ENCODE results near the gene STAMBP. TPM values are rescaled to one million over a fixed set of nuclear protein-coding genes. Genes with fewer than 3 reads are reported as not detected.

STAMBP gene
- total and polyA plus RNA-seq, 9 of the 15 experiments (the other 6 are each of a cell fraction or from before 2014, with no cell fraction given) = 36.9 to 75.2 (median 48.8) TPM

DNA sequence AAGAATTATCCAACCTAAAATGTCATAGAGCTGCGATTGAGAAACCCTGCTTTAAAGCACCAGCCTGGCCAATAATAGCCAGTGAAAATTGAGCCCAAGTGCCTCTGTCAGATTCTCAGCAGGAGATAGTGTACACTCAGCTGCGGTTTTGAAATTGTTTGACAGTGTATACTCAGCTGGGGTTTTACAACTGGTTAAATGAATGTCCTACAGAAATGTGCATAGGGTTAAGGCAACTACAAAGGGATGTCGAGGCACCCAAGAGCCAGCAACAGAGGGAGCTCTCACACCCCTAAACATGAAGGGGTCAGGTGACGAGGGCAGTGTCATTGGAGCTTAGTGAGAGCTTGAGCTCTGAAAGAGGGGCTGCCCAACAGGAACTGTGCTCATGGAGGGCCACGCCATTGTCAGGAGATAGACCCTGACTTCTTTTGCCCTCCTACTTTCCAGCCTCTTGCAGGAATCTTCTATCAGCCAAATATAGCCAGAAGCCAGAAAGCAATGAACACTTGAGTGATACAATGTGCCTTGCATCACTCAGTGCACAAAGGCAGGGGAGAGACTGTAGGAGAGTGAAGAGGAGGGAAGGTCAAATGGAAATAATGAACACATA lies 79.2 kb downstream of the STAMBP start:
- in situ Hi-C loops (cut with MboI) = no loop called here
- no peak for TF ChIP-seq ZBTB12 (CRISPR knock-in tag; IDR thresholded peaks at IDR 0.05)
- no peak for TF ChIP-seq TCF3 (CRISPR knock-in tag; IDR thresholded peaks at IDR 0.05)
- no peak for TF ChIP-seq PURB (CRISPR knock-in tag; IDR thresholded peaks at IDR 0.05; ENCODE audit: low read depth)
- no peak for TF ChIP-seq RUNX1 (IDR thresholded peaks at IDR 0.05; ENCODE audit: low read depth)
- no peak for TF ChIP-seq ZC3H11A (IDR thresholded peaks at IDR 0.05; ENCODE audit: low read depth, low read length)
- no peak for TF ChIP-seq SRSF1 (IDR thresholded peaks at IDR 0.05; ENCODE audit: low read depth, low read length)
- TF ChIP-seq ZKSCAN8 (CRISPR knock-in tag; IDR thresholded peaks at IDR 0.05) = no peak
- TF ChIP-seq COPS2 (conservative IDR thresholded peaks at IDR 0.05) = no peak
- TF ChIP-seq RNF2 (IDR thresholded peaks at IDR 0.05) = no peak
- TF ChIP-seq HDAC1 (IDR thresholded peaks at IDR 0.05) = no peak
- TF ChIP-seq ZNF717 (CRISPR knock-in tag; IDR thresholded peaks at IDR 0.05) = no peak
- TF ChIP-seq CREB1 (IDR thresholded peaks at IDR 0.05) = no peak
- TF ChIP-seq CREB1 (CRISPR knock-in tag; IDR thresholded peaks at IDR 0.05) = no peak
- TF ChIP-seq FOXP1 (CRISPR knock-in tag; IDR thresholded peaks at IDR 0.05) = no peak
- TF ChIP-seq SRSF3 (IDR thresholded peaks at IDR 0.05; ENCODE audit: insufficient read depth, low read length) = no peak
- TF ChIP-seq MYNN (IDR thresholded peaks at IDR 0.05) = no peak
- TF ChIP-seq MYNN (CRISPR knock-in tag; IDR thresholded peaks at IDR 0.05) = no peak
- TF ChIP-seq CTCF (IDR thresholded peaks at IDR 0.05 in 2 of 3, conservative IDR thresholded peaks at IDR 0.05 in 1 of 3; ENCODE audit: insufficient read depth in 2 of 3, low read depth in 1 of 3, low read length in 3 of 3) = peak; percentile 69 to 78 (median 73)
- TF ChIP-seq MAX (CRISPR knock-in tag; IDR thresholded peaks at IDR 0.05) = no peak
- no peak for TF ChIP-seq KAT8 (IDR thresholded peaks at IDR 0.05; ENCODE audit: low read depth)
- no peak for TF ChIP-seq TAF1 (IDR thresholded peaks at IDR 0.05; ENCODE audit: control insufficient read depth, extremely low read depth, insufficient read depth, low read length, severe bottlenecking)
- TF ChIP-seq ZNF77 (CRISPR knock-in tag; IDR thresholded peaks at IDR 0.05) = no peak
- TF ChIP-seq ELF2 (CRISPR knock-in tag; IDR thresholded peaks at IDR 0.05) = no peak

More for the DNA sequence above, 79.2 kb downstream of the STAMBP start:
- ATAC-seq = peak; percentile 97
- Histone ChIP-seq H3K79me2 (ENCODE audit: control insufficient read depth, insufficient read depth, low read length) (no peaks in the 10 kb centered on the region), H3K27me3 (ENCODE audit: control insufficient read depth in 2 of 2, insufficient read depth in 2 of 2, low read length in 2 of 2) (no peaks in the 10 kb centered on the region), H2AFZ (ENCODE audit: low read depth, low read length) (peak overlapping the region; percentile 54; the same call in 1 of the 2 replicates), H4K20me1 (replicated peaks; ENCODE audit: control insufficient read depth, insufficient read depth, low read length) (no peaks in the 10 kb centered on the region), H3K9me1 (ENCODE audit: control insufficient read depth, insufficient read depth, low read length) (no peaks in the 10 kb centered on the region), H3K27ac (ENCODE audit: extremely low read depth, low read depth, low read length) (no peak overlapping the region), H3K9ac (ENCODE audit: insufficient read depth in 1 of 2, low read depth in 2 of 2, low read length in 2 of 2) (no peak overlapping the region), H3K4me3 (no peak overlapping the region), H3K4me2 (ENCODE audit: insufficient read depth, low read length) (no peak overlapping the region), H3K4me1 (replicated peaks in 1 of 2; ENCODE audit: control insufficient read depth in 2 of 2, insufficient read depth in 2 of 2, low read length in 2 of 2) (no peaks in the 10 kb centered on the region; a peak in 1 of 5 replicates), H3K9me3 (replicated peaks; ENCODE audit: control insufficient read depth, insufficient read depth, low read depth, low read length) (no peaks in the 10 kb centered on the region), H3K36me3 (ENCODE audit: control insufficient read depth, insufficient read depth, low read length) (no peaks in the 10 kb centered on the region)
- 20% methylated on average over 5 of the region's 5 CpGs for WGBS (ENCODE audit: insufficient coverage, low coverage, missing lambda C conversion rate)
- CTCF ChIA-PET (ENCODE audit: low intra/inter-chr PET ratio) = interaction anchor here (0.7 to 1.2 kb wide), 2 partner anchors 79 to 80 kb away, joined by 3 to 4 read pairs; no protein-coding TSS in a partner anchor
- BruUV-seq (replicated peaks) = no TSS peak
- DNase-seq (ENCODE audit: extremely low read depth in 1 of 4, low spot score in 3 of 4) = peak in 3 of 4 experiments; percentile 27 to 73 (median 63)
- POLR2A ChIA-PET = interaction anchor here (1.0 to 1.6 kb wide), 3 partner anchors 9 to 16 kb away, joined by 3 to 8 read pairs (median 3); no protein-coding TSS in a partner anchor
- intact Hi-C loops (cut with micrococcal nuclease) = loop anchor here (1.0 to 5.0 kb wide), 4 partner anchors 79 to 214 kb away; no protein-coding TSS in a partner anchor
- peak; percentile 80 for FAIRE-seq
